SK-N-SH (cell line): ENCODE results near the gene TCF12. TPM values are rescaled to one million over a fixed set of nuclear protein-coding genes. Genes with fewer than 3 reads are reported as not detected.

ENCODE experiments used
- CTCF ChIA-PET: fragments of 300-600, 350-600 bp; formaldehyde crosslinking; extraction: SDS; loops from one replicate; lab custom pipeline; 2021; lab: Yijun Ruan, JAX
- POLR2A ChIA-PET: fragments of 350-600 bp; sonication (Branson Sonifier 250); formaldehyde crosslinking; extraction: SDS; loops from one replicate; lab custom pipeline; 2020; ENCODE audit warnings: antibody characterized with exemption, inconsistent platforms; lab: Yijun Ruan, JAX
- DNase-seq: peaks from one replicate; pipeline ENCODE4 v3.0.0; 2012
- H2AFZ ChIP-seq: fragments of 200-600 bp; sonication (generic); 2 replicates; pipeline ENCODE4 v1.8.1; 2016; ENCODE audit warnings: antibody characterized with exemption, mild to moderate bottlenecking, low read depth
- H3F3A ChIP-seq: fragments of 200-600 bp; sonication (generic); replicated peaks from 2 replicates; pipeline ENCODE3; 2016; ENCODE audit warnings: antibody characterized with exemption, mild to moderate bottlenecking; ENCODE audit not compliant: insufficient read depth
- H3K27ac ChIP-seq, 2 experiments: fragments of 200-500 bp in 1 of 2; fragments of 200-600 bp in 1 of 2; sonication (Bioruptor generic) in 1 of 2; sonication (generic), shearing (Covaris generic) in 1 of 2; 2 replicates each; pipeline versions ENCODE4 v1.5.1 to v1.6.1; 2014 to 2016; ENCODE audit warnings: low read depth in 2 of 2, inconsistent platforms in 1 of 2, low read length in 1 of 2, mild to moderate bottlenecking in 1 of 2, mixed read lengths in 1 of 2
- H3K27me3 ChIP-seq: fragments of 200-600 bp; sonication (generic), shearing (Covaris generic); 2 replicates; pipeline ENCODE4 v1.6.1; 2016; ENCODE audit warnings: mixed run types; ENCODE audit not compliant: insufficient read depth
- H3K36me3 ChIP-seq, 2 experiments: fragments of 200-500 bp in 1 of 2; fragments of 200-600 bp in 1 of 2; sonication (Bioruptor generic) in 1 of 2; sonication (generic) in 1 of 2; replicated peaks in 1 of 2; 2 replicates each; pipeline versions ENCODE3 to v1.5.1; 2014 to 2016; ENCODE audit warnings: low read length in 1 of 2, mild to moderate bottlenecking in 1 of 2; ENCODE audit not compliant: insufficient read depth in 2 of 2, control insufficient read depth in 1 of 2
- H3K4me1 ChIP-seq, 2 experiments: fragments of 200-500 bp in 1 of 2; fragments of 200-600 bp in 1 of 2; sonication (Bioruptor generic) in 1 of 2; sonication (generic), shearing (Covaris generic) in 1 of 2; 2 replicates each; pipeline versions ENCODE4 v1.5.1 to v1.6.1; 2014 to 2016; ENCODE audit warnings: low read depth in 1 of 2, low read length in 1 of 2, mixed run types in 1 of 2; ENCODE audit not compliant: insufficient read depth in 2 of 2, control insufficient read depth in 1 of 2
- H3K4me2 ChIP-seq: fragments of 200-600 bp; sonication (generic), shearing (Covaris generic); 2 replicates; pipeline ENCODE4 v1.6.1; 2017; ENCODE audit warnings: mixed run types
- H3K4me3 ChIP-seq, 2 experiments: fragments of 200-500 bp in 1 of 2; fragments of 200-600 bp in 1 of 2; sonication (Bioruptor generic) in 1 of 2; sonication (generic), shearing (Covaris generic) in 1 of 2; 2 replicates each; pipeline versions ENCODE4 v1.5.1 to v1.8.1; 2014 to 2016; ENCODE audit warnings: low read depth in 2 of 2, inconsistent platforms in 1 of 2, low read length in 1 of 2, mild to moderate bottlenecking in 1 of 2, mixed read lengths in 1 of 2, moderate library complexity in 1 of 2
- H3K79me2 ChIP-seq: fragments of 200-600 bp; sonication (generic); 2 replicates; pipeline ENCODE4 v1.8.1; 2017; ENCODE audit warnings: mild to moderate bottlenecking; ENCODE audit not compliant: insufficient read depth
- H3K9ac ChIP-seq: fragments of 200-600 bp; sonication (generic); 2 replicates; pipeline ENCODE4 v1.6.1; 2017; ENCODE audit warnings: mixed run types
- H3K9me2 ChIP-seq: fragments of 200-600 bp; sonication (generic); 2 replicates; pipeline ENCODE4 v1.6.1; 2017; ENCODE audit warnings: mixed run types
- H3K9me3 ChIP-seq: fragments of 200-600 bp; sonication (generic); 2 replicates; pipeline ENCODE4 v1.6.1; 2017; ENCODE audit warnings: mixed run types, mild to moderate bottlenecking, moderate library complexity
- H4K20me1 ChIP-seq: fragments of 200-600 bp; sonication (generic); 2 replicates; pipeline ENCODE4 v1.6.1; 2017; ENCODE audit warnings: mild to moderate bottlenecking, mixed run types; ENCODE audit not compliant: insufficient read depth
- MEF2A ChIP-seq: IDR thresholded peaks from 2 replicates; pipeline ENCODE4 v1.4.0; 2012; ENCODE audit warnings: low read depth, borderline replicate concordance
- MXI1 ChIP-seq: IDR thresholded peaks from 2 replicates; pipeline ENCODE4 v1.6.1; 2012; ENCODE audit warnings: mild to moderate bottlenecking, low read depth, low read length, improper control_type of control experiment
- RXRA ChIP-seq: IDR thresholded peaks from 2 replicates; pipeline ENCODE4 v1.4.0; 2012; ENCODE audit warnings: low read depth, mild to moderate bottlenecking, borderline replicate concordance
- SIN3A ChIP-seq: IDR thresholded peaks from 2 replicates; pipeline ENCODE4 v1.6.1; 2012; ENCODE audit warnings: low read depth, mild to moderate bottlenecking, low read length, moderate library complexity, borderline replicate concordance
- whole genome bisulfite sequencing: methylation state at CpG from one replicate; pipeline ENCODE4 v1.1.6; 2017; ENCODE audit warnings: low lambda C conversion rate; 5-methylcytosine and 5-hydroxymethylcytosine counted together
- polyA plus RNA-seq, 3 experiments: library from polyadenylated mRNA; depleted of rRNA; stranded (reverse); fragments of >200 nt; gene quantifications; 2 replicates each; pipeline ENCODE4 v1.2.3, GENCODE V29; 2012
- TF ChIP-seq, protein P1 (sequence below): IDR thresholded peaks from 2 replicates; pipeline ENCODE4 v1.4.0; 2012; ENCODE audit warnings: low read depth, borderline replicate concordance
- TF ChIP-seq, protein P2 (sequence below): IDR thresholded peaks from 2 replicates; pipeline ENCODE4; 2012
- TF ChIP-seq, protein P3 (sequence below): fragments of 200-600 bp; sonication (generic); IDR thresholded peaks from 2 replicates; pipeline ENCODE4 v1.6.1; 2017; ENCODE audit warnings: antibody characterized with exemption, mild to moderate bottlenecking, moderate library complexity
- TF ChIP-seq, protein P4 (sequence below): IDR thresholded peaks from 2 replicates; pipeline ENCODE4 v1.6.1; 2012; ENCODE audit warnings: mild to moderate bottlenecking, low read depth, low read length, moderate library complexity

The TCF12 gene
- polyA plus RNA-seq, 1 of the 3 experiments (the other 2 are of a cell fraction), result 49.6 TPM

DNA sequence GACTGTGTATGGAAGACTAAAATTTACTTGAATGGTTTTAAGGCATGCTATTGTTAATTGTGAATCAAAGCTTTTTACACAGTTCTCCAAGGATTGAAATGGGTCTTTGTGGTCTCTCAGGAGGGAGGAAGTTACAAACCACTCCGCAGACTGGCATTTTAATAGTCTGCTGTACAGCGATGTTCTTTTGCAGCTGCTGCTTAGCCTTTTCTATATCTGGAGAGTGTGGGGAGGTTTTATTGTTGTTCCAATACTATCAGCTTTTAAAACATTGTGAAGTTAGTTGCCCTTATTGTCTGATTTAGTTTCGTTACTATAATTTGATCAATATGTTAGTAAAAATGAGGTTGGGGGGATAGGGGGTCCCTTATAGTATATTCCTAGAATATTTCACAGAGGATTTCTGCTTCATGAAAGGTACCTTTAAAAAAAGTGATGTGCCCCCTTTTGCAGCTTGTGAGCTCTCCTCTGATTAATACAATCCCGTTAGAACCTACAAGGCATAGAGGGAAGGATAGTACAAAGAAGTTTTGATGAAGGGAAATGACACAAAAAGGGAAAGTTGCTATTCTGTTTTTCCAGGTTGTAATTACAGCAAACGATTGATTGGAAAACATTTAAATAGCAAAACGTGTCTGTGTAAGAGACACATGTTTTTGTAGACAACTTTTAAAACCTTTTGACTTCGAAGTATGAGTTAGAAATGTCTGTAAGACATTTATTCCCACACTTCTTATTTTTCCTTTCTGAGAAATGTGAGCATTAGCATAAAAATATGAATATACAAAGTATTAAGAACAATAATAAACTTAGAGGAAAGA lies 299.5 kb downstream of the TCF12 start:
- no peaks in the 10 kb centered on the region for H4K20me1 ChIP-seq
- POLR2A ChIA-PET, result no interaction called here
- peaks cover 31 to 34% of the 10 kb centered on the region in 2 experiments; a peak in 3 of 4 replicates for H3K4me1 ChIP-seq
- DNase-seq, result no peak
- no peaks in the 10 kb centered on the region for H3K36me3 ChIP-seq
- H3K27me3 ChIP-seq, result no peaks in the 10 kb centered on the region
- CTCF ChIA-PET, result interaction anchor here (0.7 to 6.9 kb wide), 7 partner anchors 9 to 107 kb away, joined by 3 to 33 read pairs (median 3); no protein-coding TSS in a partner anchor
- peak overlapping the region in 1 of 2 experiments; percentile 16; a peak in 1 of 4 replicates for H3K4me3 ChIP-seq
- 51% methylated on average over 7 of the region's 7 CpGs for WGBS
- H3K27ac ChIP-seq, result peak overlapping the region; percentile 89 to 90
- no peaks in the 10 kb centered on the region for H3K9me3 ChIP-seq
- H3K4me2 ChIP-seq, result peak overlapping the region; percentile 58
- H3K9me2 ChIP-seq, result no peaks in the 10 kb centered on the region
- H2AFZ ChIP-seq, result no peak overlapping the region; the same call in 1 of the 2 replicates
- peak overlapping the region; percentile 69; the same call in 1 of the 2 replicates for H3K9ac ChIP-seq
- TF ChIP-seq MXI1, result no peak
- TF ChIP-seq, protein P1, sequence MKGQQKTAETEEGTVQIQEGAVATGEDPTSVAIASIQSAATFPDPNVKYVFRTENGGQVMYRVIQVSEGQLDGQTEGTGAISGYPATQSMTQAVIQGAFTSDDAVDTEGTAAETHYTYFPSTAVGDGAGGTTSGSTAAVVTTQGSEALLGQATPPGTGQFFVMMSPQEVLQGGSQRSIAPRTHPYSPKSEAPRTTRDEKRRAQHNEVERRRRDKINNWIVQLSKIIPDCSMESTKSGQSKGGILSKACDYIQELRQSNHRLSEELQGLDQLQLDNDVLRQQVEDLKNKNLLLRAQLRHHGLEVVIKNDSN, result no peak
- TF ChIP-seq, protein P2, sequence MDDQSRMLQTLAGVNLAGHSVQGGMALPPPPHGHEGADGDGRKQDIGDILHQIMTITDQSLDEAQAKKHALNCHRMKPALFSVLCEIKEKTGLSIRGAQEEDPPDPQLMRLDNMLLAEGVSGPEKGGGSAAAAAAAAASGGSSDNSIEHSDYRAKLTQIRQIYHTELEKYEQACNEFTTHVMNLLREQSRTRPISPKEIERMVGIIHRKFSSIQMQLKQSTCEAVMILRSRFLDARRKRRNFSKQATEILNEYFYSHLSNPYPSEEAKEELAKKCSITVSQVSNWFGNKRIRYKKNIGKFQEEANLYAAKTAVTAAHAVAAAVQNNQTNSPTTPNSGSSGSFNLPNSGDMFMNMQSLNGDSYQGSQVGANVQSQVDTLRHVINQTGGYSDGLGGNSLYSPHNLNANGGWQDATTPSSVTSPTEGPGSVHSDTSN, result no peak
- TF ChIP-seq RXRA, result no peak
- TF ChIP-seq, protein P3, sequence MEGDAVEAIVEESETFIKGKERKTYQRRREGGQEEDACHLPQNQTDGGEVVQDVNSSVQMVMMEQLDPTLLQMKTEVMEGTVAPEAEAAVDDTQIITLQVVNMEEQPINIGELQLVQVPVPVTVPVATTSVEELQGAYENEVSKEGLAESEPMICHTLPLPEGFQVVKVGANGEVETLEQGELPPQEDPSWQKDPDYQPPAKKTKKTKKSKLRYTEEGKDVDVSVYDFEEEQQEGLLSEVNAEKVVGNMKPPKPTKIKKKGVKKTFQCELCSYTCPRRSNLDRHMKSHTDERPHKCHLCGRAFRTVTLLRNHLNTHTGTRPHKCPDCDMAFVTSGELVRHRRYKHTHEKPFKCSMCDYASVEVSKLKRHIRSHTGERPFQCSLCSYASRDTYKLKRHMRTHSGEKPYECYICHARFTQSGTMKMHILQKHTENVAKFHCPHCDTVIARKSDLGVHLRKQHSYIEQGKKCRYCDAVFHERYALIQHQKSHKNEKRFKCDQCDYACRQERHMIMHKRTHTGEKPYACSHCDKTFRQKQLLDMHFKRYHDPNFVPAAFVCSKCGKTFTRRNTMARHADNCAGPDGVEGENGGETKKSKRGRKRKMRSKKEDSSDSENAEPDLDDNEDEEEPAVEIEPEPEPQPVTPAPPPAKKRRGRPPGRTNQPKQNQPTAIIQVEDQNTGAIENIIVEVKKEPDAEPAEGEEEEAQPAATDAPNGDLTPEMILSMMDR, result no peak
- TF ChIP-seq, protein P4, sequence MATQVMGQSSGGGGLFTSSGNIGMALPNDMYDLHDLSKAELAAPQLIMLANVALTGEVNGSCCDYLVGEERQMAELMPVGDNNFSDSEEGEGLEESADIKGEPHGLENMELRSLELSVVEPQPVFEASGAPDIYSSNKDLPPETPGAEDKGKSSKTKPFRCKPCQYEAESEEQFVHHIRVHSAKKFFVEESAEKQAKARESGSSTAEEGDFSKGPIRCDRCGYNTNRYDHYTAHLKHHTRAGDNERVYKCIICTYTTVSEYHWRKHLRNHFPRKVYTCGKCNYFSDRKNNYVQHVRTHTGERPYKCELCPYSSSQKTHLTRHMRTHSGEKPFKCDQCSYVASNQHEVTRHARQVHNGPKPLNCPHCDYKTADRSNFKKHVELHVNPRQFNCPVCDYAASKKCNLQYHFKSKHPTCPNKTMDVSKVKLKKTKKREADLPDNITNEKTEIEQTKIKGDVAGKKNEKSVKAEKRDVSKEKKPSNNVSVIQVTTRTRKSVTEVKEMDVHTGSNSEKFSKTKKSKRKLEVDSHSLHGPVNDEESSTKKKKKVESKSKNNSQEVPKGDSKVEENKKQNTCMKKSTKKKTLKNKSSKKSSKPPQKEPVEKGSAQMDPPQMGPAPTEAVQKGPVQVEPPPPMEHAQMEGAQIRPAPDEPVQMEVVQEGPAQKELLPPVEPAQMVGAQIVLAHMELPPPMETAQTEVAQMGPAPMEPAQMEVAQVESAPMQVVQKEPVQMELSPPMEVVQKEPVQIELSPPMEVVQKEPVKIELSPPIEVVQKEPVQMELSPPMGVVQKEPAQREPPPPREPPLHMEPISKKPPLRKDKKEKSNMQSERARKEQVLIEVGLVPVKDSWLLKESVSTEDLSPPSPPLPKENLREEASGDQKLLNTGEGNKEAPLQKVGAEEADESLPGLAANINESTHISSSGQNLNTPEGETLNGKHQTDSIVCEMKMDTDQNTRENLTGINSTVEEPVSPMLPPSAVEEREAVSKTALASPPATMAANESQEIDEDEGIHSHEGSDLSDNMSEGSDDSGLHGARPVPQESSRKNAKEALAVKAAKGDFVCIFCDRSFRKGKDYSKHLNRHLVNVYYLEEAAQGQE, result no peak
- TF ChIP-seq SIN3A, result no peak
- no peak for TF ChIP-seq MEF2A
- H3K79me2 ChIP-seq, result peaks cover 79% of the 10 kb centered on the region
- H3F3A ChIP-seq, result peaks cover 48% of the 10 kb centered on the region
